Neural progenitor cell (in vitro differentiated cells): Measurements from ENCODE around the gene TOLLIP. TPM values are rescaled to one million over a fixed set of nuclear protein-coding genes. Genes with fewer than 3 reads are reported as not detected.

ENCODE experiments used
- DNase-seq: peaks from one replicate; pipeline ENCODE4 v3.0.0-alpha.2; 2016; ENCODE audit warnings: low spot score
- H2AFZ ChIP-seq: fragments of 200-600 bp; sonication (generic); replicated peaks from 2 replicates; pipeline ENCODE4 v1.6.1; 2016; ENCODE audit warnings: antibody characterized with exemption
- H3F3A ChIP-seq: fragments of 200-600 bp; sonication (generic); 2 replicates; pipeline ENCODE4 v1.6.1; 2016; ENCODE audit warnings: antibody characterized with exemption, low read depth
- H3K27ac ChIP-seq: fragments of 200-600 bp; sonication (generic); 2 replicates; pipeline ENCODE4 v1.5.1; 2016; ENCODE audit warnings: mild to moderate bottlenecking
- H3K27me3 ChIP-seq: fragments of 200-600 bp; sonication (generic); 2 replicates; pipeline ENCODE4 v1.6.1; 2016; ENCODE audit warnings: mild to moderate bottlenecking, moderate library complexity
- H3K36me3 ChIP-seq: fragments of 200-600 bp; sonication (generic); 2 replicates; pipeline ENCODE4 v1.5.1; 2016
- H3K4me1 ChIP-seq: fragments of 200-600 bp; sonication (generic); 2 replicates; pipeline ENCODE4 v1.6.1; 2016; ENCODE audit warnings: mixed run types
- H3K4me2 ChIP-seq: fragments of 200-600 bp; sonication (generic); 2 replicates; pipeline ENCODE4 v1.6.1; 2016
- H3K4me3 ChIP-seq: fragments of 200-600 bp; sonication (generic); 2 replicates; pipeline ENCODE4 v1.5.1; 2016
- H3K79me2 ChIP-seq: fragments of 200-600 bp; sonication (generic); 2 replicates; pipeline ENCODE4 v1.6.1; 2016; ENCODE audit warnings: low read depth
- H3K9ac ChIP-seq: fragments of 200-600 bp; sonication (generic); 2 replicates; pipeline ENCODE4 v1.6.1; 2016
- H3K9me3 ChIP-seq: fragments of 200-600 bp; sonication (generic); 2 replicates; pipeline ENCODE4 v1.5.1; 2016; ENCODE audit warnings: low read depth
- H4K20me1 ChIP-seq: fragments of 200-600 bp; sonication (generic); 2 replicates; pipeline ENCODE4 v1.6.1; 2016; ENCODE audit warnings: low read depth
- H3K27ac Mint-ChIP-seq: 3 replicates; pipeline ENCODE4 v1.8.0; 2021; ENCODE audit warnings: mixed read lengths
- H3K27me3 Mint-ChIP-seq: 2 replicates; pipeline ENCODE4 v1.8.0; 2022; ENCODE audit warnings: low read depth, mild to moderate bottlenecking, inconsistent platforms, moderate library complexity, mixed read lengths; ENCODE audit not compliant: insufficient read depth
- H3K36me3 Mint-ChIP-seq: 3 replicates; pipeline ENCODE4 v1.8.0; 2021; ENCODE audit warnings: mixed read lengths
- H3K4me1 Mint-ChIP-seq: 3 replicates; pipeline ENCODE4 v1.8.0; 2021; ENCODE audit warnings: mixed read lengths
- H3K4me3 Mint-ChIP-seq: 3 replicates; pipeline ENCODE4 v1.8.0; 2021; ENCODE audit warnings: mild to moderate bottlenecking, moderate library complexity, mixed read lengths
- H3K9me3 Mint-ChIP-seq: 3 replicates; pipeline ENCODE4 v1.8.0; 2020; ENCODE audit warnings: mixed read lengths
- CTCF ChIP-seq: fragments of 200-600 bp; sonication (generic); IDR thresholded peaks from 2 replicates; pipeline ENCODE4 v1.5.1; 2017; ENCODE audit warnings: antibody characterized with exemption, mild to moderate bottlenecking
- EZH2 ChIP-seq: fragments of 200-600 bp; sonication (generic); IDR thresholded peaks from 2 replicates; pipeline ENCODE4 v1.6.1; 2017; ENCODE audit warnings: antibody characterized with exemption, mild to moderate bottlenecking, moderate library complexity
- EZH2phosphoT487 ChIP-seq: fragments of 200-600 bp; sonication (generic); IDR thresholded peaks from 2 replicates; pipeline ENCODE4 v1.6.1; 2017; ENCODE audit warnings: antibody characterized with exemption
- total RNA-seq: library from RNA; depleted of rRNA; stranded (reverse); fragments of >200 nt; gene quantifications from 2 replicates; pipeline ENCODE4 v1.2.3, GENCODE V29; 2015; ENCODE audit warnings: low replicate concordance

The TOLLIP gene
- total RNA-seq, 1 donor from 2014 or later: 8.5 TPM

GRCh38 chr11:1288426-1289151 is 20.8 kb downstream of the TOLLIP start:
- H3K36me3 ChIP-seq: no peaks in the 10 kb centered on the region
- H4K20me1 ChIP-seq: no peaks in the 10 kb centered on the region
- no peak overlapping the region for H3K27ac ChIP-seq
- H3K4me2 ChIP-seq: no peak overlapping the region
- H3K9me3 ChIP-seq: no peaks in the 10 kb centered on the region
- H3K4me3 ChIP-seq: no peak overlapping the region
- Mint-ChIP-seq H3K4me1 (no peaks in the 10 kb centered on the region), H3K4me3 (no peak overlapping the region), H3K9me3 (no peaks in the 10 kb centered on the region), H3K27ac (no peak overlapping the region), H3K27me3 (peaks cover 4% of the 10 kb centered on the region), H3K36me3 (peaks cover 15% of the 10 kb centered on the region)
- H3K27me3 ChIP-seq: no peaks in the 10 kb centered on the region
- no peak overlapping the region for H2AFZ ChIP-seq
- H3K79me2 ChIP-seq: no peaks in the 10 kb centered on the region
- H3F3A ChIP-seq: no peaks in the 10 kb centered on the region
- no peaks in the 10 kb centered on the region for H3K4me1 ChIP-seq
- DNase-seq: no peak
- TF ChIP-seq EZH2 (no peak), EZH2phosphoT487 (no peak), CTCF (no peak)
- no peak overlapping the region for H3K9ac ChIP-seq

GRCh38 chr11:1287928-1288327 is 21.5 kb downstream of the TOLLIP start:
- Mint-ChIP-seq H3K4me1 (no peaks in the 10 kb centered on the region), H3K27ac (no peak overlapping the region), H3K4me3 (no peak overlapping the region), H3K36me3 (peaks cover 17% of the 10 kb centered on the region), H3K27me3 (peaks cover 4% of the 10 kb centered on the region), H3K9me3 (no peaks in the 10 kb centered on the region)
- Histone ChIP-seq H3K9ac (no peak overlapping the region), H3K4me2 (no peak overlapping the region), H3K27me3 (no peaks in the 10 kb centered on the region), H3K9me3 (no peaks in the 10 kb centered on the region), H3K79me2 (no peaks in the 10 kb centered on the region), H3K36me3 (no peaks in the 10 kb centered on the region), H3K4me1 (no peaks in the 10 kb centered on the region), H4K20me1 (no peaks in the 10 kb centered on the region), H3K27ac (no peak overlapping the region), H2AFZ (no peak overlapping the region), H3F3A (no peaks in the 10 kb centered on the region), H3K4me3 (no peak overlapping the region)
- DNase-seq: no peak
- TF ChIP-seq CTCF (no peak), EZH2phosphoT487 (no peak), EZH2 (no peak)

- Mint-ChIP-seq H3K36me3 (peaks cover 12% of the 10 kb centered on the region), H3K27ac (no peak overlapping the region), H3K4me3 (no peak overlapping the region), H3K27me3 (peaks cover 2% of the 10 kb centered on the region), H3K9me3 (no peaks in the 10 kb centered on the region), H3K4me1 (peaks cover 5% of the 10 kb centered on the region)
- Histone ChIP-seq H3K36me3 (no peaks in the 10 kb centered on the region), H3K4me1 (no peaks in the 10 kb centered on the region), H3K9me3 (no peaks in the 10 kb centered on the region), H3K4me3 (no peak overlapping the region), H3F3A (no peaks in the 10 kb centered on the region), H2AFZ (no peak overlapping the region), H3K4me2 (no peak overlapping the region), H3K79me2 (no peaks in the 10 kb centered on the region), H3K27ac (no peak overlapping the region), H3K27me3 (no peaks in the 10 kb centered on the region), H3K9ac (no peak overlapping the region), H4K20me1 (no peaks in the 10 kb centered on the region)
- no peak for DNase-seq
- TF ChIP-seq CTCF: no peak
- TF ChIP-seq EZH2: no peak
- no peak for TF ChIP-seq EZH2phosphoT487
These were observed 23.6 kb downstream of the TOLLIP start for GRCh38 chr11:1285876-1286275.
